ENCODE measurements around the gene HOATZ. TPM values are rescaled to one million over a fixed set of nuclear protein-coding genes. Genes with fewer than 3 reads are reported as not detected.

The HOATZ gene
- total and polyA plus RNA-seq, 3 donors from 2014 or later, result 10.8 to 50.1 (median 23.7) TPM

DNA sequence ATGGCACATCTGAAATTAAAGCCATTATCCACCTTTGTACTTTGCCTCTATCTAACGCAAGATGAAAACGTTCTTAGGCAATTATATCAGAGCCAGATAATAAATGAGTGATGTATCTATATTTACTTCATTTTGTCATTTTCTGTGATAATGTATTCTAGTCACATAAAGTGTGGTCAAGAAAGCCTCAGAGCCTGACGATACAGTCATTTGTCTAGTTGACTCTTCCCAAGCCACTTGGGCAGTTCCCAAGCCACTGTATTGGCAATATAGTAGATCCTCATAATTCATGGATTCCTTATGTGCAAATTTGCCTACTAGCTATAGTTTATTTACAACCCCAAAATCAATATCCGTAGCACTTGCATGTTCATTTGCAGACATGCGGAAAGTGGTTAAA lies 7.8 kb downstream of the HOATZ start:
- TF ChIP-seq, protein P1, sequence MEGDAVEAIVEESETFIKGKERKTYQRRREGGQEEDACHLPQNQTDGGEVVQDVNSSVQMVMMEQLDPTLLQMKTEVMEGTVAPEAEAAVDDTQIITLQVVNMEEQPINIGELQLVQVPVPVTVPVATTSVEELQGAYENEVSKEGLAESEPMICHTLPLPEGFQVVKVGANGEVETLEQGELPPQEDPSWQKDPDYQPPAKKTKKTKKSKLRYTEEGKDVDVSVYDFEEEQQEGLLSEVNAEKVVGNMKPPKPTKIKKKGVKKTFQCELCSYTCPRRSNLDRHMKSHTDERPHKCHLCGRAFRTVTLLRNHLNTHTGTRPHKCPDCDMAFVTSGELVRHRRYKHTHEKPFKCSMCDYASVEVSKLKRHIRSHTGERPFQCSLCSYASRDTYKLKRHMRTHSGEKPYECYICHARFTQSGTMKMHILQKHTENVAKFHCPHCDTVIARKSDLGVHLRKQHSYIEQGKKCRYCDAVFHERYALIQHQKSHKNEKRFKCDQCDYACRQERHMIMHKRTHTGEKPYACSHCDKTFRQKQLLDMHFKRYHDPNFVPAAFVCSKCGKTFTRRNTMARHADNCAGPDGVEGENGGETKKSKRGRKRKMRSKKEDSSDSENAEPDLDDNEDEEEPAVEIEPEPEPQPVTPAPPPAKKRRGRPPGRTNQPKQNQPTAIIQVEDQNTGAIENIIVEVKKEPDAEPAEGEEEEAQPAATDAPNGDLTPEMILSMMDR (IDR thresholded peaks at IDR 0.05), result no peak
- TF ChIP-seq POLR2A (IDR thresholded peaks at IDR 0.05), result no peak
- H3K4me1 ChIP-seq, result no peaks in the 10 kb centered on the region
- no peak for DNase-seq
- intact Hi-C loops (cut with DNase I; ENCODE audit: low total_unique reads), result no loop called here
- 92 to 93% methylated on average over 5 of the region's 5 CpGs for WGBS, 2 donors
- no peaks in the 10 kb centered on the region for H3K27me3 ChIP-seq
- no peak overlapping the region for H3K4me3 ChIP-seq
- no peak overlapping the region for H3K27ac ChIP-seq
- no peaks in the 10 kb centered on the region for H3K36me3 ChIP-seq (ENCODE audit: low read depth, missing control alignments)
- H3K9me3 ChIP-seq, result no peaks in the 10 kb centered on the region

DNA sequence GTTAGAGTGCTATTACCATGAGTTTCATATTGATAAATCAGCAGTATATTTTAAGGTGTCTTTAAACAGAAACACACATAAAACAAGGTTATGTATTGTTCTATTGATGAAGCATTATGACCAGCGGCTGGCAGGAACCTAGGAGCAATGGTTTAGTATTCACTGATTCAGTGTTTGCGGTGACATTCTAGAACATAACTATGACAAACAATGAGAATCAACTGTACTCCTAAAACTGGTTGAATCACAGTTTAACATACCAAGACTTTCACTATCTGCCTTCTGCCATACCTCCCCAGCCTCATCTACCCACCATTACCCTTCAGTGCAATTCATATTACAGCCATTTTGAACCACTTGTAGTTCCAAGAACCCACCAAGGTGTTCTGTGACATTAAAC lies 8.8 kb downstream of the HOATZ start:
- intact Hi-C loops (cut with DNase I; ENCODE audit: low total_unique reads), result no loop called here
- TF ChIP-seq, protein P1 (IDR thresholded peaks at IDR 0.05), result no peak
- no peak for TF ChIP-seq POLR2A (IDR thresholded peaks at IDR 0.05)
- H3K36me3 ChIP-seq (ENCODE audit: low read depth, missing control alignments), result no peaks in the 10 kb centered on the region
- no peaks in the 10 kb centered on the region for H3K27me3 ChIP-seq
- no peaks in the 10 kb centered on the region for H3K4me1 ChIP-seq
- 88 to 97% methylated on average over 2 of the region's 2 CpGs for WGBS, 2 donors
- H3K27ac ChIP-seq, result no peak overlapping the region
- no peak overlapping the region for H3K4me3 ChIP-seq
- no peaks in the 10 kb centered on the region for H3K9me3 ChIP-seq
- no peak for DNase-seq

DNA sequence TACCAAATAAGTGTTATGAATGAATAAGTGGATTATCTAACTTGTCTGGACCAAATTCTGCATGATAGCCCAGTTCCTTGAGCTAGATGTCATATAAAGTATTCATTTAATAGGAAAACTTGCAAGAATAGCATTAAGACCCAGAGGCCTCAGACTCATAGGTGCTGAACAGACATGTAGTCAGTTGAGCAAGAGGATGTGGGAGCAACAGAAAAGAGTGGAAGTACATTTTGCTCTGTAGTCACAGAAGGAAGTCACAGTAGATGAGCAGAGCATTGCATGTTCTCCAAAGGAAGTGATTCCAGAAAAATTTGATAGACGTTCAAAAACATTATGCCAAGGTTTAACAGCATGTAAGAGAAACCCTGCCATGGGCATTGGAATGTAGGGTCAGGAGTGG lies 9.5 kb downstream of the HOATZ start:
- H3K4me1 ChIP-seq, result no peaks in the 10 kb centered on the region
- H3K4me3 ChIP-seq, result no peak overlapping the region
- H3K27me3 ChIP-seq, result no peaks in the 10 kb centered on the region

DNA sequence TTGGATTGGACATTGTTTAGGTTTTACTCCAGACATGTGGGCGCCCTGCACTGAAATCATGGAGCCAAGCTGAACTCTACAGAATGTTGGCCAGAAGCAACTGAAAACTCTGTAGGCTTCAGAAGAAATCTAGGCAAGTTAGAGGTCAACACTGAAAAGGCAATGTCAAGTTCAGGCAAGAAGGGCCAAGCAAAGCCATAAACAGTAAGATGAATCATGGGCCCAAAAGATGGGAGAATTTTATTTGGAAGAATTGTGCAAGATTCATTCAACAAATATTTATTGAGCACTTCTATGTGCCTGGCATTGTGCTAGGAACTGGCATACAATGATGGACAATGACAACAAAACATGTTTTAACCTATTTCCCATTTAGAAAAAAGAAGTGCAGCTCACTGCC lies 10.9 kb downstream of the HOATZ start:
- no peak for DNase-seq
- no peaks in the 10 kb centered on the region for H3K36me3 ChIP-seq (ENCODE audit: low read depth, missing control alignments)
- TF ChIP-seq POLR2A (IDR thresholded peaks at IDR 0.05), result no peak
- TF ChIP-seq, protein P1 (IDR thresholded peaks at IDR 0.05), result no peak
- no peaks in the 10 kb centered on the region for H3K4me1 ChIP-seq
- H3K27me3 ChIP-seq, result no peaks in the 10 kb centered on the region
- no peaks in the 10 kb centered on the region for H3K9me3 ChIP-seq
- intact Hi-C loops (cut with DNase I; ENCODE audit: low total_unique reads), result no loop called here
- no peak overlapping the region for H3K4me3 ChIP-seq
- 100% methylated on average over 1 of the region's 1 CpG for WGBS, 2 donors
- H3K27ac ChIP-seq, result no peak overlapping the region

More for the DNA sequence above, 9.5 kb downstream of the HOATZ start:
- Histone ChIP-seq H3K36me3 (ENCODE audit: low read depth, missing control alignments) (no peaks in the 10 kb centered on the region), H3K27ac (no peak overlapping the region), H3K9me3 (no peaks in the 10 kb centered on the region)
- TF ChIP-seq, protein P1 (IDR thresholded peaks at IDR 0.05), result no peak
- TF ChIP-seq POLR2A (IDR thresholded peaks at IDR 0.05), result no peak
- 78 to 80% methylated on average over 1 of the region's 1 CpG for WGBS, 2 donors
- no peak for DNase-seq
- intact Hi-C loops (cut with DNase I; ENCODE audit: low total_unique reads), result no loop called here

DNA sequence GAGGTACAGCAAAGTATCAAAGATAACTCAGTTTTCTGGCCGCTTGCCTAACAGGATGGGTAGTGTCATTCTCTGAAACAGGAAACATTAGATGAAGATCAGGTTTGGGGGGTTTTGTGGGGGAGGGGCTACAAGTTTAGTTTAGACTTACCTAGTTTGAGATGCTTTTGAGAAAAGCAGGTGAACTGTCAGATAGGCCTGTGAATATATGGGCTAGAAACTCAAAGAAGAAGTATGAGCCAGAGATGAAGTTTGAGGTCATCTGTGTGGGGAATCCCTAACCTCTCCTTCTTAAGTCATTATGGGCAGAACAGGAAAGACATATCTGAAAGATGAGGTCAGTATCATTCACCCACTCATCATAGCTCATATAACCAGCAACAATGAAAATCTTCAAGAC lies 11.9 kb downstream of the HOATZ start:
- H3K4me1 ChIP-seq, result no peaks in the 10 kb centered on the region
- WGBS, 2 donors, result 90% methylated on average over 1 of the region's 1 CpG

More for the DNA sequence above, 11.9 kb downstream of the HOATZ start:
- no peak for DNase-seq
- H3K36me3 ChIP-seq (ENCODE audit: low read depth, missing control alignments), result no peaks in the 10 kb centered on the region
- H3K27me3 ChIP-seq, result no peaks in the 10 kb centered on the region
- no peak overlapping the region for H3K27ac ChIP-seq
- TF ChIP-seq POLR2A (IDR thresholded peaks at IDR 0.05), result no peak
- TF ChIP-seq, protein P1 (IDR thresholded peaks at IDR 0.05), result no peak
- intact Hi-C loops (cut with DNase I; ENCODE audit: low total_unique reads), result no loop called here
- no peaks in the 10 kb centered on the region for H3K9me3 ChIP-seq
- no peak overlapping the region for H3K4me3 ChIP-seq

All from testis (tissue), 3 donors.